Measurements from ENCODE around the gene PRR13. TPM values are rescaled to one million over a fixed set of nuclear protein-coding genes. Genes with fewer than 3 reads are reported as not detected.

The PRR13 gene
- total RNA-seq, 1 experiment from 2014 or later: 216 TPM

DNA sequence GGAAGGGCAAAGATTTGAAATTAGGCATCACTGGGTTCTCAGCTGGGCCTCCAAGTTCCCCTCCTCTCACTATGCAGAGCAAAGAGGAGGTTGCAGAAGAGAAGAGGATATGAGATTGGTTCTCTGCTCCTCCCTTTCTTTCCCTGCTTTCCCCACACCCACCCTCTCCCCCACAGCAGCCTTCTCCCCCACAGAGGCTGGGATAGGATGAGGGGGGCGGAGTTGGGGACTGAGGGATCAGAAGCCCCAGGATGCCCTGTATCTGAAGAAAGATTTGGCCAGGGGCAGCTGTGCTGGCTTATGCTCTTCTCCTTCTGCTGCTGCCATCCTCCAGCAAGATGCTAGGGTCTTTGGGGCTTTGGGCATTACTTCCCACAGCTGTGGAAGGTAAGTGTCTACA lies 17.9 kb upstream of the PRR13 start, which contains the start of gene AMHR2:
Gene AMHR2 (plus strand): TSS at position 259 of the 400 bp plus-strand sequence. CDS start 80 bp downstream, at position 339.
- Histone ChIP-seq H3K4me3 (replicated peaks in 1 of 2; ENCODE audit: low read depth in 1 of 2, low read length in 2 of 2) (no peak within 1 kb of the TSS), H3K4me2 (ENCODE audit: low read length) (no peak within 1 kb of the TSS), H3K79me2 (ENCODE audit: insufficient read depth, low read length) (no peaks in the 10 kb centered on the region), H3K9me3 (ENCODE audit: control insufficient read depth in 1 of 2, insufficient read depth in 1 of 2, low read depth in 1 of 2, low read length in 2 of 2) (no peaks in the 10 kb centered on the region), H3K36me3 (ENCODE audit: control insufficient read depth in 1 of 2, insufficient read depth in 2 of 2, low read length in 2 of 2) (no peaks in the 10 kb centered on the region), H3K27ac (ENCODE audit: low read depth, low read length) (no peak within 1 kb of the TSS), H3K27me3 (ENCODE audit: insufficient read depth, low read length) (no peaks in the 10 kb centered on the region), H4K20me1 (ENCODE audit: insufficient read depth) (no peaks in the 10 kb centered on the region), H3K4me1 (ENCODE audit: control insufficient read depth in 1 of 2, insufficient read depth in 2 of 2, low read length in 2 of 2) (peaks cover 9 to 37% of the 10 kb centered on the region in 2 experiments), H3K9ac (ENCODE audit: low read length) (no peak within 1 kb of the TSS), H3K9me2 (ENCODE audit: insufficient read depth) (no peaks in the 10 kb centered on the region), H2AFZ (ENCODE audit: low read depth, low read length, poor library complexity, severe bottlenecking) (no peak within 1 kb of the TSS)
- intact Hi-C loops (cut with micrococcal nuclease): no loop called here
- no peak for TF ChIP-seq ZNF274 (IDR thresholded peaks at IDR 0.05; ENCODE audit: low read depth, low read length)
- DNase-seq (ENCODE audit: low read depth, low spot score) (no peak), ATAC-seq (no peak)
- CTCF ChIA-PET: interaction anchor here (1.4 to 4.2 kb wide), 3 partner anchors 71 to 79 kb away, joined by 4 to 81 read pairs (median 12); no protein-coding TSS in a partner anchor
- POLR2A ChIA-PET: interaction anchor here (0.6 to 2.1 kb wide), 2 partner anchors 15 to 18 kb away, joined by 4 to 6 read pairs; partner anchors contain the start of gene PRR13
- RAD21 ChIA-PET (ENCODE audit: low non-redundant PET in 1 of 2, low total read pairs in 2 of 2, uncharacterized antibody in 2 of 2, unreplicated experiment in 2 of 2): no interaction called here
- no TSS peak for BruUV-seq (replicated peaks)

DNA sequence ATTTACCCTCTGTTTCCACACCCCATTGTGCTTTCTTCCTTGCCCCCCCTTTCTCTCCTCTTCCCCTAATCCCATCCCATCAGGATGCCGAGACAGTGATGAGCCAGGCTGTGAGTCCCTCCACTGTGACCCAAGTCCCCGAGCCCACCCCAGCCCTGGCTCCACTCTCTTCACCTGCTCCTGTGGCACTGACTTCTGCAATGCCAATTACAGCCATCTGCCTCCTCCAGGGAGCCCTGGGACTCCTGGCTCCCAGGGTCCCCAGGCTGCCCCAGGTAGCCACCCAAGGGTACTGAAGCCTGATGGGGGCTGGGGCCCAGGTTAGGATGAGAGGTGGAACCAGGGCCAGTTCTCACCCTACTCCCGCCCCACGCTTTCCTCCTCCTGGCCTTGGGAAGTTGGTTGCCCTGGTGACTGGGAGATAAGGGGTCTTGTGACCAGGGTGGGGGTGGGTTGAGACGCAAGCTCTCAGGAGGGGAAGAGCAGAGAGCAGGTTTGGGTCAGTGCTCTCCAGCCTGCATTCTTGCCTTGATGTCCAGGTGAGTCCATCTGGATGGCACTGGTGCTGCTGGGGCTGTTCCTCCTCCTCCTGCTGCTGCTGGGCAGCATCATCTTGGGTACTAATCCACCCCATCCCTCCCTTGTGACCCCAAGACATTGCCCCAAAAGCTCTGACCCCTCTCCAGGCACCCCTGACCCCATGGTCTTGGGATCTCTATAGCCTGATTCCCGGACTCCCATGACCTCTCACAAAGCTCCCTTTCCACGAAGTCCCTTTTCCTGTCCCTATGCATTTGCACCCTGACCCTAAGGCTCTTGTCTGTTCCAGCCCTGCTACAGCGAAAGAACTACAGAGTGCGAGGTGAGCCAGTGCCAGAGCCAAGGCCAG lies 16.7 kb upstream of the PRR13 start:
- H3K9me3 ChIP-seq (ENCODE audit: control insufficient read depth in 1 of 2, insufficient read depth in 1 of 2, low read depth in 1 of 2, low read length in 2 of 2): no peaks in the 10 kb centered on the region
- no peak overlapping the region for H3K27ac ChIP-seq (ENCODE audit: low read depth, low read length)
- H3K79me2 ChIP-seq (ENCODE audit: insufficient read depth, low read length): no peaks in the 10 kb centered on the region
- H2AFZ ChIP-seq (ENCODE audit: low read depth, low read length, poor library complexity, severe bottlenecking): no peak overlapping the region
- H3K27me3 ChIP-seq (ENCODE audit: insufficient read depth, low read length): no peaks in the 10 kb centered on the region
- ChIA-PET CTCF (interaction anchor here (1.2 to 2.3 kb wide), 2 partner anchors 44 to 73 kb away, joined by 4 to 12 read pairs; no protein-coding TSS in a partner anchor), RAD21 (ENCODE audit: low non-redundant PET in 1 of 2, low total read pairs in 2 of 2, uncharacterized antibody in 2 of 2, unreplicated experiment in 2 of 2) (interaction anchor here in 1 of 2 experiments (1.4 kb wide), 1 partner anchor 73 kb away, joined by 3 read pairs; no protein-coding TSS in a partner anchor), POLR2A (interaction anchor here (2.1 kb wide), 1 partner anchor 16 kb away, joined by 6 read pairs; the partner anchor contains the start of gene PRR13)
- no peak for ATAC-seq
- no TSS peak for BruUV-seq (replicated peaks)
- H3K9ac ChIP-seq (ENCODE audit: low read length): no peak overlapping the region
- no peaks in the 10 kb centered on the region for H3K9me2 ChIP-seq (ENCODE audit: insufficient read depth)
- peaks cover 11 to 32% of the 10 kb centered on the region in 2 experiments for H3K4me1 ChIP-seq (ENCODE audit: control insufficient read depth in 1 of 2, insufficient read depth in 2 of 2, low read length in 2 of 2)
- TF ChIP-seq, protein P1, sequence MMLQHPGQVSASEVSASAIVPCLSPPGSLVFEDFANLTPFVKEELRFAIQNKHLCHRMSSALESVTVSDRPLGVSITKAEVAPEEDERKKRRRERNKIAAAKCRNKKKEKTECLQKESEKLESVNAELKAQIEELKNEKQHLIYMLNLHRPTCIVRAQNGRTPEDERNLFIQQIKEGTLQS (IDR thresholded peaks at IDR 0.05): no peak
- TF ChIP-seq POLR2A (IDR thresholded peaks at IDR 0.05; ENCODE audit: borderline replicate concordance, extremely low read depth, insufficient read depth, insufficient read length) (no peak), ZFX (IDR thresholded peaks at IDR 0.05) (no peak), SRF (IDR thresholded peaks at IDR 0.05; ENCODE audit: low read depth) (no peak), RAD21 (IDR thresholded peaks at IDR 0.05; ENCODE audit: low read depth) (no peak), FOSL1 (IDR thresholded peaks at IDR 0.05; ENCODE audit: low read depth) (no peak)
- TF ChIP-seq, protein P2, sequence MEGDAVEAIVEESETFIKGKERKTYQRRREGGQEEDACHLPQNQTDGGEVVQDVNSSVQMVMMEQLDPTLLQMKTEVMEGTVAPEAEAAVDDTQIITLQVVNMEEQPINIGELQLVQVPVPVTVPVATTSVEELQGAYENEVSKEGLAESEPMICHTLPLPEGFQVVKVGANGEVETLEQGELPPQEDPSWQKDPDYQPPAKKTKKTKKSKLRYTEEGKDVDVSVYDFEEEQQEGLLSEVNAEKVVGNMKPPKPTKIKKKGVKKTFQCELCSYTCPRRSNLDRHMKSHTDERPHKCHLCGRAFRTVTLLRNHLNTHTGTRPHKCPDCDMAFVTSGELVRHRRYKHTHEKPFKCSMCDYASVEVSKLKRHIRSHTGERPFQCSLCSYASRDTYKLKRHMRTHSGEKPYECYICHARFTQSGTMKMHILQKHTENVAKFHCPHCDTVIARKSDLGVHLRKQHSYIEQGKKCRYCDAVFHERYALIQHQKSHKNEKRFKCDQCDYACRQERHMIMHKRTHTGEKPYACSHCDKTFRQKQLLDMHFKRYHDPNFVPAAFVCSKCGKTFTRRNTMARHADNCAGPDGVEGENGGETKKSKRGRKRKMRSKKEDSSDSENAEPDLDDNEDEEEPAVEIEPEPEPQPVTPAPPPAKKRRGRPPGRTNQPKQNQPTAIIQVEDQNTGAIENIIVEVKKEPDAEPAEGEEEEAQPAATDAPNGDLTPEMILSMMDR (IDR thresholded peaks at IDR 0.05 in 2 of 3, conservative IDR thresholded peaks at IDR 0.05 in 1 of 3; ENCODE audit: borderline replicate concordance in 1 of 3, insufficient read depth in 1 of 3, low read depth in 2 of 3, low read length in 2 of 3): no peak
- TF ChIP-seq, protein P3, sequence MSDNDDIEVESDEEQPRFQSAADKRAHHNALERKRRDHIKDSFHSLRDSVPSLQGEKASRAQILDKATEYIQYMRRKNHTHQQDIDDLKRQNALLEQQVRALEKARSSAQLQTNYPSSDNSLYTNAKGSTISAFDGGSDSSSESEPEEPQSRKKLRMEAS (IDR thresholded peaks at IDR 0.05): no peak
- intact Hi-C loops (cut with micrococcal nuclease): no loop called here
- no peak overlapping the region for H3K4me3 ChIP-seq (replicated peaks in 1 of 2; ENCODE audit: low read depth in 1 of 2, low read length in 2 of 2)
- H4K20me1 ChIP-seq (ENCODE audit: insufficient read depth): no peaks in the 10 kb centered on the region
- H3K4me2 ChIP-seq (ENCODE audit: low read length): no peak overlapping the region
- DNase-seq (ENCODE audit: low read depth, low spot score): no peak
- H3K36me3 ChIP-seq (ENCODE audit: control insufficient read depth in 1 of 2, insufficient read depth in 2 of 2, low read length in 2 of 2): no peaks in the 10 kb centered on the region

Measured in HCT116 (cell line).